MM.1S (cell line): ENCODE results near the gene DMPK.

Experiments used
- DNase-seq: peaks from one replicate; pipeline ENCODE4 v3.0.0-alpha.2; 2015
- H2AFZ ChIP-seq: fragments of 300-600 bp; sonication (generic); 2 replicates; pipeline ENCODE4 v1.6.0; 2016; ENCODE audit warnings: antibody characterized with exemption, low read length
- H3F3A ChIP-seq: fragments of 300-600 bp; sonication (generic); 2 replicates; pipeline ENCODE4 v1.6.1; 2016; ENCODE audit warnings: mild to moderate bottlenecking, antibody characterized with exemption, low read length, moderate library complexity, mixed read lengths; ENCODE audit not compliant: insufficient read depth
- H3K27ac ChIP-seq: fragments of 300-600 bp; sonication (generic); 2 replicates; pipeline ENCODE4 v1.5.1; 2016; ENCODE audit warnings: mild to moderate bottlenecking, low read length
- H3K27me3 ChIP-seq: fragments of 300-600 bp; sonication (generic); replicated peaks from 2 replicates; pipeline ENCODE4 v1.6.0; 2016; ENCODE audit warnings: low read length; ENCODE audit not compliant: insufficient read depth
- H3K36me3 ChIP-seq: fragments of 300-600 bp; sonication (generic); replicated peaks from 2 replicates; pipeline ENCODE4 v1.6.1; 2016; ENCODE audit warnings: mild to moderate bottlenecking, low read length, mixed read lengths; ENCODE audit not compliant: insufficient read depth
- H3K4me1 ChIP-seq: fragments of 300-600 bp; sonication (generic); 2 replicates; pipeline ENCODE4 v1.6.1; 2016; ENCODE audit warnings: low read length, mixed read lengths
- H3K4me2 ChIP-seq: fragments of 300-600 bp; sonication (generic); 2 replicates; pipeline ENCODE4 v1.6.0; 2016; ENCODE audit warnings: low read depth, low read length
- H3K4me3 ChIP-seq: fragments of 300-600 bp; sonication (generic); 2 replicates; pipeline ENCODE4 v1.5.1; 2016; ENCODE audit warnings: low read length, mixed read lengths
- H3K79me2 ChIP-seq: fragments of 300-600 bp; sonication (generic); 2 replicates; pipeline ENCODE4 v1.6.1; 2016; ENCODE audit warnings: mixed run types, low read length, mixed read lengths
- H3K9ac ChIP-seq: fragments of 300-600 bp; sonication (generic); 2 replicates; pipeline ENCODE4 v1.6.1; 2016; ENCODE audit warnings: low read length, mixed read lengths
- H3K9me2 ChIP-seq: fragments of 300-600 bp; sonication (generic); replicated peaks from 2 replicates; pipeline ENCODE4 v1.6.1; 2016; ENCODE audit warnings: mild to moderate bottlenecking, low read length, mixed read lengths; ENCODE audit not compliant: insufficient read depth
- H3K9me3 ChIP-seq: fragments of 300-600 bp; sonication (generic); replicated peaks from 2 replicates; pipeline ENCODE4 v1.6.1; 2016; ENCODE audit warnings: mild to moderate bottlenecking, low read length, mixed read lengths; ENCODE audit not compliant: insufficient read depth
- H4K20me1 ChIP-seq: fragments of 300-600 bp; sonication (generic); 2 replicates; pipeline ENCODE4 v1.6.1; 2016; ENCODE audit warnings: mild to moderate bottlenecking, low read length, moderate library complexity, mixed read lengths; ENCODE audit not compliant: insufficient read depth
- CTCF ChIP-seq: fragments of 300-600 bp; sonication (generic); IDR thresholded peaks from 2 replicates; pipeline ENCODE4 v1.5.1; 2016; ENCODE audit warnings: antibody characterized with exemption, low read length, mixed read lengths
- EZH2 ChIP-seq: fragments of 300-600 bp; sonication (generic); optimal IDR thresholded peaks from 2 replicates; pipeline ENCODE3; 2017; ENCODE audit warnings: low read depth, mild to moderate bottlenecking, antibody characterized with exemption, low read length, mixed read lengths
- EZH2phosphoT487 ChIP-seq: fragments of 300-600 bp; sonication (generic); IDR thresholded peaks from 2 replicates; pipeline ENCODE4 v1.6.1; 2018; ENCODE audit warnings: antibody characterized with exemption, low read length

The DMPK gene

DNA sequence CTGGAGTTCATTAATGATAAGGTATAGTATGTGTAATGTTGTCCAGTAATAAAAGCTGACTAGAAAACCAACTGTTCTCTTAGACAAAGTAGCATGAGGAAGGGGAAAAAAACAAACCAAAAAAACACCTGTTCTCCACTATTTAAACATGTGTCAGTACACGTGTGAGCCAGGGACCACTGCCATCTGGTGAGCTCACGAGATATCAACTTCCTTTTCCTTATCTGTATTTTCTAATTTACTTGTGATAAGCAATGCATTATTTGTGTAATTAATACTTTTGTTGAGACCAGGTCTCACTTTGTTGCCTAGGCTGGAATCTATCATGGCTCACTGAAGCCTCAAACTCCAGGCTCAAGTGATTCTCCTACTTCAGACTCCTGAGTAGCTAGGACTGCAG lies 8.9 kb downstream of the DMPK start:
- Histone ChIP-seq H3K4me2 (no peak overlapping the region), H4K20me1 (no peaks in the 10 kb centered on the region), H3F3A (peaks cover 14% of the 10 kb centered on the region), H2AFZ (no peak overlapping the region), H3K4me1 (peaks cover 5% of the 10 kb centered on the region), H3K79me2 (no peaks in the 10 kb centered on the region), H3K27me3 (no peaks in the 10 kb centered on the region), H3K9me2 (no peaks in the 10 kb centered on the region), H3K27ac (no peak overlapping the region), H3K9me3 (no peaks in the 10 kb centered on the region), H3K9ac (no peak overlapping the region), H3K36me3 (no peaks in the 10 kb centered on the region), H3K4me3 (no peak overlapping the region)
- DNase-seq: no peak
- TF ChIP-seq EZH2 (no peak), EZH2phosphoT487 (no peak), CTCF (no peak)

GRCh38 chr19:45772912-45773311 lies 9.4 kb downstream of the DMPK start:
- Histone ChIP-seq H3K79me2 (no peaks in the 10 kb centered on the region), H3K36me3 (no peaks in the 10 kb centered on the region), H3K9ac (no peak overlapping the region), H3F3A (peaks cover 14% of the 10 kb centered on the region), H2AFZ (no peak overlapping the region), H3K27ac (no peak overlapping the region), H3K9me3 (no peaks in the 10 kb centered on the region), H4K20me1 (no peaks in the 10 kb centered on the region), H3K4me1 (peaks cover 5% of the 10 kb centered on the region), H3K4me3 (no peak overlapping the region), H3K9me2 (no peaks in the 10 kb centered on the region), H3K27me3 (peaks cover 3% of the 10 kb centered on the region; the same call in 1 of the 2 replicates), H3K4me2 (no peak overlapping the region)
- TF ChIP-seq EZH2 (no peak), EZH2phosphoT487 (no peak), CTCF (no peak)
- no peak for DNase-seq

GRCh38 chr19:45772130-45772840 lies 10.0 kb downstream of the DMPK start:
- Histone ChIP-seq H3K4me2 (no peak overlapping the region), H2AFZ (no peak overlapping the region), H3K79me2 (no peaks in the 10 kb centered on the region), H3K9me2 (no peaks in the 10 kb centered on the region), H3K9ac (no peak overlapping the region), H3K9me3 (no peaks in the 10 kb centered on the region), H3K4me3 (no peak overlapping the region), H3K27me3 (peaks cover 8% of the 10 kb centered on the region; the same call in 1 of the 2 replicates), H3K4me1 (peaks cover 5% of the 10 kb centered on the region), H3K36me3 (no peaks in the 10 kb centered on the region), H3K27ac (no peak overlapping the region), H3F3A (peaks cover 14% of the 10 kb centered on the region), H4K20me1 (no peaks in the 10 kb centered on the region)
- no peak for DNase-seq
- TF ChIP-seq EZH2phosphoT487 (no peak), CTCF (no peak), EZH2 (no peak)
